Neural cell (in vitro differentiated cells): ENCODE measurements around the gene HLA-DPA1. TPM values are rescaled to one million over a fixed set of nuclear protein-coding genes. Genes with fewer than 3 reads are reported as not detected.

Source experiments
- H2AFZ ChIP-seq: fragments of 200-600, 300-800 bp; sonication (generic), shearing (Covaris generic); 2 replicates; pipeline ENCODE4 v1.6.0; 2014; ENCODE audit warnings: low read depth, mild to moderate bottlenecking, antibody characterized with exemption, low read length, moderate library complexity
- H3F3A ChIP-seq: fragments of 200-600 bp; shearing (Covaris generic); 2 replicates; pipeline ENCODE4 v1.6.1; 2016; ENCODE audit warnings: mild to moderate bottlenecking, moderate library complexity, mixed read lengths, antibody characterized with exemption, low read length; ENCODE audit not compliant: insufficient read depth, poor library complexity, severe bottlenecking
- H3K27ac ChIP-seq: fragments of 200-600, 300-800 bp; sonication (generic), shearing (Covaris generic); 2 replicates; pipeline ENCODE4 v1.5.1; 2014; ENCODE audit warnings: mild to moderate bottlenecking, low read length, moderate library complexity
- H3K27me3 ChIP-seq: fragments of 300-800, 200-600 bp; sonication (generic), shearing (Covaris generic); 2 replicates; pipeline ENCODE4 v1.6.0; 2014; ENCODE audit warnings: mild to moderate bottlenecking, low read depth, low read length, moderate library complexity; ENCODE audit not compliant: insufficient read depth
- H3K36me3 ChIP-seq: fragments of 300-800, 200-600 bp; sonication (generic), shearing (Covaris generic); 2 replicates; pipeline ENCODE4 v1.5.1; 2014; ENCODE audit warnings: mild to moderate bottlenecking, antibody characterized with exemption, low read length, moderate library complexity; ENCODE audit not compliant: insufficient read depth
- H3K4me2 ChIP-seq: fragments of 300-800, 200-600 bp; sonication (generic), shearing (Covaris generic); 2 replicates; pipeline ENCODE4 v1.6.0; 2014; ENCODE audit warnings: mild to moderate bottlenecking, low read length
- H3K4me3 ChIP-seq: fragments of 300-800, 200-600 bp; sonication (generic), shearing (Covaris generic); 2 replicates; pipeline ENCODE4 v1.5.1; 2014; ENCODE audit warnings: mild to moderate bottlenecking, low read length, moderate library complexity
- H3K79me2 ChIP-seq: fragments of 200-600 bp; shearing (Covaris generic); replicated peaks from 2 replicates; pipeline ENCODE4 v1.6.0; 2014; ENCODE audit warnings: mild to moderate bottlenecking, low read length, moderate library complexity; ENCODE audit not compliant: insufficient read depth
- H3K9ac ChIP-seq: fragments of 300-800, 200-600 bp; sonication (generic), shearing (Covaris generic); 2 replicates; pipeline ENCODE4 v1.6.1; 2016; ENCODE audit warnings: mild to moderate bottlenecking, low read length, mixed read lengths
- H3K9me2 ChIP-seq: fragments of 200-600 bp; shearing (Covaris generic); 2 replicates; pipeline ENCODE4 v1.6.1; 2016; ENCODE audit warnings: mild to moderate bottlenecking, low read length, mixed read lengths; ENCODE audit not compliant: insufficient read depth
- H3K9me3 ChIP-seq: fragments of 200-600, 300-800 bp; sonication (generic), shearing (Covaris generic); 2 replicates; pipeline ENCODE4 v1.6.1; 2016; ENCODE audit warnings: mild to moderate bottlenecking, mixed run types, low read length, moderate library complexity, mixed read lengths
- H4K20me1 ChIP-seq: fragments of 200-600 bp; shearing (Covaris generic); 2 replicates; pipeline ENCODE4 v1.6.1; 2016; ENCODE audit warnings: mild to moderate bottlenecking, mixed run types; ENCODE audit not compliant: insufficient read depth
- EP300 ChIP-seq: fragments of 450-650 bp; conservative IDR thresholded peaks from 2 replicates; pipeline ENCODE4 v1.6.1; 2014; ENCODE audit warnings: antibody characterized with exemption, mild to moderate bottlenecking, moderate library complexity; ENCODE audit not compliant: poor library complexity, severe bottlenecking
- EZH2 ChIP-seq: fragments of 200-600, 300-800 bp; shearing (Covaris generic), sonication (generic); IDR thresholded peaks from 2 replicates; pipeline ENCODE4 v1.6.1; 2014; ENCODE audit warnings: antibody characterized with exemption, low read length, borderline replicate concordance, mild to moderate bottlenecking; ENCODE audit not compliant: insufficient read depth, poor library complexity, severe bottlenecking
- MXI1 ChIP-seq: fragments of 450-650 bp; conservative IDR thresholded peaks from 2 replicates; pipeline ENCODE4 v1.6.1; 2014; ENCODE audit warnings: antibody characterized with exemption, mild to moderate bottlenecking; ENCODE audit not compliant: poor library complexity, severe bottlenecking
- POLR2AphosphoS5 ChIP-seq: IDR thresholded peaks from 2 replicates; pipeline ENCODE4 v1.6.1; 2012
- RAD21 ChIP-seq: fragments of 450-650 bp; conservative IDR thresholded peaks from 2 replicates; pipeline ENCODE4 v1.6.1; 2014; ENCODE audit warnings: antibody characterized with exemption, mild to moderate bottlenecking, moderate library complexity
- SMC3 ChIP-seq: fragments of 450-650 bp; conservative IDR thresholded peaks from 2 replicates; pipeline ENCODE4 v1.6.1; 2014; ENCODE audit warnings: antibody characterized with exemption, mild to moderate bottlenecking, moderate library complexity; ENCODE audit not compliant: poor library complexity
- TAF1 ChIP-seq: IDR thresholded peaks from 2 replicates; pipeline ENCODE4 v1.6.1; 2012; ENCODE audit warnings: low read depth
- polyA plus RNA-seq: library from polyadenylated mRNA; depleted of rRNA; stranded (reverse); fragments of >200 nt; gene quantifications from 2 replicates; pipeline ENCODE4 v1.2.3, GENCODE V29; 2014
- TF ChIP-seq, protein P1 (sequence below): fragments of 450-650 bp; IDR thresholded peaks from 2 replicates; pipeline ENCODE4 v1.5.1; 2014; ENCODE audit warnings: antibody characterized with exemption, mild to moderate bottlenecking, moderate library complexity; ENCODE audit not compliant: poor library complexity, severe bottlenecking
- TF ChIP-seq, protein P2 (sequence below): IDR thresholded peaks from 2 replicates; pipeline ENCODE4 v1.6.1; 2012; ENCODE audit warnings: borderline replicate concordance

HLA-DPA1 gene
- polyA plus RNA-seq, 1 donor from 2014 or later, result not detected

- Histone ChIP-seq H3K9me2 (no peaks in the 10 kb centered on the region), H3K79me2 (no peaks in the 10 kb centered on the region), H3K9ac (no peak overlapping the region), H3K27me3 (no peaks in the 10 kb centered on the region), H3K4me2 (no peak overlapping the region), H3K4me3 (no peak overlapping the region), H3K9me3 (no peaks in the 10 kb centered on the region), H3K27ac (no peak overlapping the region), H2AFZ (no peak overlapping the region), H4K20me1 (no peaks in the 10 kb centered on the region), H3F3A (no peaks in the 10 kb centered on the region), H3K36me3 (no peaks in the 10 kb centered on the region)
- TF ChIP-seq, protein P1, sequence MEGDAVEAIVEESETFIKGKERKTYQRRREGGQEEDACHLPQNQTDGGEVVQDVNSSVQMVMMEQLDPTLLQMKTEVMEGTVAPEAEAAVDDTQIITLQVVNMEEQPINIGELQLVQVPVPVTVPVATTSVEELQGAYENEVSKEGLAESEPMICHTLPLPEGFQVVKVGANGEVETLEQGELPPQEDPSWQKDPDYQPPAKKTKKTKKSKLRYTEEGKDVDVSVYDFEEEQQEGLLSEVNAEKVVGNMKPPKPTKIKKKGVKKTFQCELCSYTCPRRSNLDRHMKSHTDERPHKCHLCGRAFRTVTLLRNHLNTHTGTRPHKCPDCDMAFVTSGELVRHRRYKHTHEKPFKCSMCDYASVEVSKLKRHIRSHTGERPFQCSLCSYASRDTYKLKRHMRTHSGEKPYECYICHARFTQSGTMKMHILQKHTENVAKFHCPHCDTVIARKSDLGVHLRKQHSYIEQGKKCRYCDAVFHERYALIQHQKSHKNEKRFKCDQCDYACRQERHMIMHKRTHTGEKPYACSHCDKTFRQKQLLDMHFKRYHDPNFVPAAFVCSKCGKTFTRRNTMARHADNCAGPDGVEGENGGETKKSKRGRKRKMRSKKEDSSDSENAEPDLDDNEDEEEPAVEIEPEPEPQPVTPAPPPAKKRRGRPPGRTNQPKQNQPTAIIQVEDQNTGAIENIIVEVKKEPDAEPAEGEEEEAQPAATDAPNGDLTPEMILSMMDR, result no peak
- no peak for TF ChIP-seq EP300
- TF ChIP-seq MXI1, result no peak
- TF ChIP-seq SMC3, result no peak
- TF ChIP-seq TAF1, result no peak
- no peak for TF ChIP-seq POLR2AphosphoS5
- TF ChIP-seq RAD21, result no peak
- no peak for TF ChIP-seq EZH2
- TF ChIP-seq, protein P2, sequence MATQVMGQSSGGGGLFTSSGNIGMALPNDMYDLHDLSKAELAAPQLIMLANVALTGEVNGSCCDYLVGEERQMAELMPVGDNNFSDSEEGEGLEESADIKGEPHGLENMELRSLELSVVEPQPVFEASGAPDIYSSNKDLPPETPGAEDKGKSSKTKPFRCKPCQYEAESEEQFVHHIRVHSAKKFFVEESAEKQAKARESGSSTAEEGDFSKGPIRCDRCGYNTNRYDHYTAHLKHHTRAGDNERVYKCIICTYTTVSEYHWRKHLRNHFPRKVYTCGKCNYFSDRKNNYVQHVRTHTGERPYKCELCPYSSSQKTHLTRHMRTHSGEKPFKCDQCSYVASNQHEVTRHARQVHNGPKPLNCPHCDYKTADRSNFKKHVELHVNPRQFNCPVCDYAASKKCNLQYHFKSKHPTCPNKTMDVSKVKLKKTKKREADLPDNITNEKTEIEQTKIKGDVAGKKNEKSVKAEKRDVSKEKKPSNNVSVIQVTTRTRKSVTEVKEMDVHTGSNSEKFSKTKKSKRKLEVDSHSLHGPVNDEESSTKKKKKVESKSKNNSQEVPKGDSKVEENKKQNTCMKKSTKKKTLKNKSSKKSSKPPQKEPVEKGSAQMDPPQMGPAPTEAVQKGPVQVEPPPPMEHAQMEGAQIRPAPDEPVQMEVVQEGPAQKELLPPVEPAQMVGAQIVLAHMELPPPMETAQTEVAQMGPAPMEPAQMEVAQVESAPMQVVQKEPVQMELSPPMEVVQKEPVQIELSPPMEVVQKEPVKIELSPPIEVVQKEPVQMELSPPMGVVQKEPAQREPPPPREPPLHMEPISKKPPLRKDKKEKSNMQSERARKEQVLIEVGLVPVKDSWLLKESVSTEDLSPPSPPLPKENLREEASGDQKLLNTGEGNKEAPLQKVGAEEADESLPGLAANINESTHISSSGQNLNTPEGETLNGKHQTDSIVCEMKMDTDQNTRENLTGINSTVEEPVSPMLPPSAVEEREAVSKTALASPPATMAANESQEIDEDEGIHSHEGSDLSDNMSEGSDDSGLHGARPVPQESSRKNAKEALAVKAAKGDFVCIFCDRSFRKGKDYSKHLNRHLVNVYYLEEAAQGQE, result no peak
Measured at GRCh38 chr6:33077908-33078307, 4.5 kb upstream of the HLA-DPA1 start.

DNA sequence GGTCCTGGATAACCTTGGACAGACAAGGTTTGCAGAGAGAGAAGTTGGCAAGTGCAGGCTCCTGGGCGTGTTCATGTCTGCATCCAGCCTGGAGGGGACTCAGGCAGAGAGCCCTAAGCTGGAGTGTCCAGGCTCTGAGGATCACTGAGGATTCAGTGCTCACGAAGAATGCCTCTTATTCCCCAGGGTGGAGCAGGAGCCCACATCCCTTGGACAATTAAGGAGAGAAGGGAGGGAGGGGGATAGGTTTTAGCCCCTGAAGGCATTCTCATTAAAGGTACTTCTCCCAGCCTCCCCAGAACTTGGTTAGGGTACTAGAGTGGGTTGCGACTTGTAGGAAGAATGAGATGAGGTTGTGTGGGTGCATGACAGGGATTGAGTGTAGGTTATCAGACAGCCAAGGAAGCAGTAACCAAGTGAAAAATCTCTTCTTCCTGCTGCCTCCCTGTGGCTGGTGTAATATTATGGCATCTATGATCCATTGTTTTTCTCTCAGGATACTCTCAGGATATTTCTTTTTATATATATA, 3.0 kb upstream of the HLA-DPA1 start:
- Histone ChIP-seq H3K9me2 (no peaks in the 10 kb centered on the region), H3K9ac (no peak overlapping the region), H3K27ac (no peak overlapping the region), H3K4me3 (no peak overlapping the region), H4K20me1 (no peaks in the 10 kb centered on the region), H3K27me3 (no peaks in the 10 kb centered on the region), H3F3A (no peaks in the 10 kb centered on the region), H3K4me2 (no peak overlapping the region), H3K36me3 (no peaks in the 10 kb centered on the region), H2AFZ (no peak overlapping the region), H3K79me2 (no peaks in the 10 kb centered on the region), H3K9me3 (no peaks in the 10 kb centered on the region)
- TF ChIP-seq EZH2 (no peak), SMC3 (no peak)
